SH-SY5Y (cell line): ENCODE results near the gene IRF2BPL.

Source experiments
- GATA2 ChIP-seq: IDR thresholded peaks from 2 replicates; pipeline ENCODE4 v1.6.1; 2011; ENCODE audit warnings: mild to moderate bottlenecking, low read depth, low read length
- GATA3 ChIP-seq: IDR thresholded peaks from 2 replicates; pipeline ENCODE4 v1.6.1; 2011; ENCODE audit warnings: low read depth, mild to moderate bottlenecking, low read length, moderate library complexity

The IRF2BPL gene

DNA sequence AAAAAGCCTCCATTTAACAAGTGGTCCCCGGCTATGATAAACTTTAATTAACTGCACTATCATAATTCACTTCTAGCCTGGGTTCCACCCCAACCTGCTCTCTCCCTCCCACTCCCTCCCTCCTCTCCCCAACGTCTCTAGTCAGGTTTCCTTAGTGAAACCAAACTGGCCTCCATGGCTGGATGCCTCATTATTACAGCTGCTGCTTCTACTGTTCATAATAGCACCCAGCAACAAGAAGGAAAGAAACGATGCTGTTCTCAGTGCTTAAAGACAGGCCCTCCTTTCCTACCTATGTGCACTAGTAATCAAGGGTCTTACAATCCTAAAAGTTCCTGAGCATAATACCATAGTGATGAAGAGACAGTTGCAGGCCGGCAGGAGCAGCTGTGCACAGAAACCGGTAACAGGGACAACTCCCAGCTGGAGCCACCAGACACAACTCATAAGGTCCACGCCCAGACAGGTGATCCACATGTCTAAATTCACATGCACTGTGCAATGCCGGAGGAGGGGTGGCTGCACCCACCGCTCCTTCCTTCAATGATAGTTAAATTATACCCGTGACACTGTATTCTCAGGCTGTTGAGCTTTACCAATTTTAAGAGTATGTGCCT is 6.2 kb downstream of the IRF2BPL start:
- TF ChIP-seq GATA2 (no peak), GATA3 (no peak)

DNA sequence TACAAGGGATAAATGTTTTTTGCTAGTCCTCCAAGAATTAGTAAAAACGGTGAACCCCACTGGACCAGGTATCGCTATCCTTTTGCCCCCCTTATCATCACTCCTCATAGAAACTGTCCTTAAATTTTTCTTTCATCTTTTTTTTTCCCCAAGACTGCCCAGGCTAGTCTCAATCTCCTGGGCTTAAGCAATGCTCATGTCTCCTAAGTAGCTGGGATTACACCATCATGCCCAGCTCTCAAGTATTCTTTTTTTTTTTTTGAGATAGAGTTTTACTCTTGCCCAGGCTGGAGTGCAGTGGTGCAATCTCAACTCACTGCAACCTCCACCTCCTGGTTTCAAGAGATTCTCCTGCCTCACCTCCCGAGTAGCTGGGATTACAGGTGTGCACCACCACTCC is 9.7 kb downstream of the IRF2BPL start:
- TF ChIP-seq GATA3 (no peak), GATA2 (no peak)

GRCh38 chr14:77017666-77018065 is 10.8 kb downstream of the IRF2BPL start:
- TF ChIP-seq GATA2 (no peak), GATA3 (no peak)

DNA sequence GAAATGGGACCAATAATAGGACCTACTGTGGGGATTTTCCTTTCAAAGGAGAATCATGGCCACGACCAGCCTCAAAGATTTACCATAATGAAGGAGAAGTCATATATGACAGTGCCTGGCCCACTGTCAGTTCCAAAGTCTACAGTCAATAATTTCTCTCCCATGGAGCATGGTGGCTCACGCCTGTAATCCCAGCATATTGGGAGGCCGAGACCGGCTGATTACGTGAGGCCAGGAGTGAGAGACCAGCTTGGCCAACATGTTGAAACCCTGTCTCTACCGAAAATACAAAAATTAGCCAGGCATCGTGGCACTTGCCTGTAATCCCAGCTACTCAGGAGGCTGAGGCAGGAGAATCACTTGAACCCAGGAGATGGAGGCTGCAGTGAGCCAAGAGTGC is 13.8 kb downstream of the IRF2BPL start:
- TF ChIP-seq GATA2 (no peak), GATA3 (no peak)

DNA sequence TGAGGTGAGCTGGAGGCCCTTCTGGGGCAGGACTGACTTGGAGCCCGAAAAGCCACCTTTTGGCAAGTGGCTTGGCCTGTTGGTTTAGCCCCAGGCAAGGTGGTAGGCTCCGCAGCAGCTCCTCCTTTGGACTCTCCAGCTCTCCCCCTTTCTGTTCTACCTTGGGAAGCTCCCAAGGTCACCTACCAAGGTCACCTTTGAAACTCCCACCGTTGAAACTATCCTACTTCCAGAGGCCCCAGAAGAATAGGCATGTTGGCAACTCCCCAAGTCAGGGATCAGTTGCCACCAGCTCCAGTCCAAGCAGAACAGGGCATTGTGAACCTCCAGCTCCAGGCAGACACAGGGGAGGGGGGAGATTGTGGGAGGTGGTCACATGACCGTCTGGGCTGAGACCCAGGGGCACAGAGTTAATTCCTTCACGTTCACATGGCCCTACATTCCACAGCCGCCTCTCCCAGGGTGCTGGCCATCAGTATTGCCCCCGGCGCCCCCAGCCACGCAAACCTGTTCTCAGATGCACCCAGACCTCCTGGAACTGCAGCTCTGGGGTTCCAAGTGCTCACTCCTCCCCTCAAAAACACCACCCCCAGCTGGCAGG is 14.4 kb downstream of the IRF2BPL start:
- TF ChIP-seq GATA2 = no peak
- no peak for TF ChIP-seq GATA3

DNA sequence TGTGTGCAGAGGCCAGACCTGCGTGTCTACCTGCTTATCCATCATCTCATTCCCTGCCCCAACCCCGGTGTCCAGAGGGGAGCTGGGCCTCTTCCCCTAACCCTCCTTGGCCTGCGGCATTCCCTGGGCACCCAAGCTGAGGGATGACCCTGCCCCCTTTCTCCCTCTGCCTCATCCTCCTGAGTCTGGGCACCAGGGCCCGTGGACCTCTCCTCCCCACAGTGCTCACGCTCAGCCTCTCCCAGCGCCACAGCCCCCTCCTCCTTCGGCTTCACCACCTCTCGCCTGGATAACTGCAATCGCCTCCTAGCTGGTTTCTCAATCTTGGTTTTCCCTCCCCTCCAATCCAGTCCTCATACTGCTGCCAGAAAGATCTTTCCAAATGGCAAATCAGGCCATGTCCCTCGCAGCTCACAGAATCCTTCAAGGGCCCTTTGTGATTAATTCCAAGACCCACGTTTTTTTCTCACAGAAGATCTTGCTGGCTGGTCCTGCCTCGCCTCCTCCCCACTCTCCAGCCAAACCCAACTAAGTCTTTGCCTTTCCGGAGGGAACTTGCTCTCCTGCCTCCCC is 16.2 kb downstream of the IRF2BPL start:
- no peak for TF ChIP-seq GATA3
- TF ChIP-seq GATA2 = no peak

DNA sequence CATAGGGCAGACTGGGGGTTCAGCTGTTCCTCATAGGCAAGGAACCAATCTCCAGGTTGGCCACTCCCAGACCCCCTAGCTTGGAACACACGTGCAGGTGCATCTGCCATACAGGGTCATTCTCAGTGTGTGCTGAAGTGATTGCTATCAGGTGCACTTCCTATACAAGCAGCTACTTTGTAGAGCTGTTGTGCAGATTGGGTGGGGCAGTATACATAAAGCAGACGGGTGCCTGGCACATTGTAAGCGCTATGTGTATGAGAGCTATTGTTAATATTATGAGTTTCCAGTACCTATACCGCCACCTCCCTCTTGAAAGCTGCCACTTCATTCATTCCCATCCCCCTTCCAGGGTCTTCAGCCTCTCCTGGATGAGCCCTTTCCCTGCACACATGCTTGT is 17.3 kb downstream of the IRF2BPL start:
- TF ChIP-seq GATA2 (0 out of 2 replicates have a peak, but pooled peaks have one; percentile 8), GATA3 (no peak)

- TF ChIP-seq GATA2 (no peak), GATA3 (no peak)
Measured at GRCh38 chr14:77009014-77009413, 19.5 kb downstream of the IRF2BPL start.

DNA sequence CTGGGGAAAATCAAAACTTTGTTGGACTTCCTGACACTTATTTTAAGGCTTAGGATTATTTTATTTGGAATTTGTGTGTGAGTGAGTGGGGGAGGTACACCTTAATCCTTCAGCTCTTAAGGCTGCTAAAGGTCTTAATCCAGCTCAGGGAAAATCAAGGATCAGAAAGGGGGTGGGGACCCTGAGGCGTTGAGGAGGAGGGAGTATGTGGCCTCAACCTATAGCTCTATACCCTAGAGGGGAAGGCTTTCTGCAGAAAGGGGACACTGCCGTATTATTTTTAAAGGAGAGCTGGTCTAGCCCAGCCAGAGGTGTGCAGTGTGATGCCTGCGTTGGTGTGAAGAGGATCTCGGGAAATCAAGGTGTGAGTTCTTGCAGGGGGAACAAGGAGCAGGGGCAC is 20.0 kb downstream of the IRF2BPL start:
- TF ChIP-seq GATA3 = no peak
- no peak for TF ChIP-seq GATA2

- TF ChIP-seq GATA3 = no peak
- no peak for TF ChIP-seq GATA2
Measured at GRCh38 chr14:77007975-77008421, 20.5 kb downstream of the IRF2BPL start.

- TF ChIP-seq GATA3 (no peak), GATA2 (no peak)
Measured at GRCh38 chr14:77007183-77007974, 21.1 kb downstream of the IRF2BPL start.

DNA sequence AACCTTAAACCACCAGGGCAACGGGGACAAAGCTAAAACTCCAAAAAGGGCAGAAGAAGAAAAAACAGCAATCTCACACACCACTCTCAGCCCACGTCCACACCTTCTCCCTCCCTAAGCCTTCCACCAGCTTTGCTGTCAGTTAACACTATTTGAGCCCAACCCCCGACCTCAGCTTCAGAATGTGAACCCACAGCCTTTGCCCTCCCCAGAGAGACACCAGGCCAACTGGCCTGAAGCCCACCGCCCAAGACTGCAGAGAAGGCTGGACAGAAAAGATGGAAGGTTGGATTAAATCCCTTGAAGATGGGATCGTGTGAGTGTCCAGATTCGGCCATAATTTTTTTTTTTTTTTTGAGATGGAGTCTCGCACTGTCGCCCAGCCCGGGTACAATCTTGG is 22.4 kb downstream of the IRF2BPL start:
- no peak for TF ChIP-seq GATA2
- TF ChIP-seq GATA3 = no peak

GRCh38 chr14:77005559-77005958 is 22.9 kb downstream of the IRF2BPL start:
- no peak for TF ChIP-seq GATA2
- no peak for TF ChIP-seq GATA3

DNA sequence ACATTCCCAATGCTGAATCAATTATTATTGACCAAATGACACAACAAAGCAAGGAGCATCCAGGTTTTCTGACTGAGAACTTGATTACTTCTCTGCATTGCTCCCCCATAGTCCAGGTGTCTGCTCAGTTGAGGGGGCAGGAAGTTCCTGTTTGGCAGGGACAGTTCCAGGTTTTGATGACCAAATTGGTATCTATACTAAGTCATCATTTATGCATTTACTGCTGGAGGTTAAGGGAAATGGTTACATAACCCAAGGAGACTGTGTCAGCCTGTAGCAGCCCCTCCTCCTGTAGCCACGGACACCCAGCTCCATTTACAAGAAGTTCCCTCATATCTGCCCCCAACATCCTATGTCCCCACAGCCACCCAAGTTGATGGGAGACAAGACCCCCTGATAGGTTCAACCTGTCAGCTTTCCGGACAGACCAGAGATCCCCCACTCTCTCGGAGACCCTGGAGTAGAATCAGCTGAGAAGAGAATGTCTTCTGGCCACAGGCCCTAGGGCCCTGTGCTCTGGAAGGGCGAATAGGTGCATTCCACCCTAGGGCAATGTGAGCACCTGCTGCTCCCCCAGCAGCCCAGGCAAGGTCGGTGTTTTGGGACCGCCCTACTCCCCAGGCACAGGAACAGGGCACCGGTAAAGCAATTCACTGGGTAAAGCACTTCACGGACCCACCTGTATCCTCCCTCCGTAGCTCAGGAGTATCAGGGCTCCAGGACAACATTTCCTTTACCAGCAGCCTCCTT is 23.6 kb downstream of the IRF2BPL start:
- TF ChIP-seq GATA2 (no peak), GATA3 (no peak)
